ENCODE data around the gene CPNE7.
"Not testable (repeated sequence)": the region's sequence is repeated elsewhere in the genome, so short reads cannot be mapped to it uniquely, and the experiment has no call there.

CPNE7 gene

DNA sequence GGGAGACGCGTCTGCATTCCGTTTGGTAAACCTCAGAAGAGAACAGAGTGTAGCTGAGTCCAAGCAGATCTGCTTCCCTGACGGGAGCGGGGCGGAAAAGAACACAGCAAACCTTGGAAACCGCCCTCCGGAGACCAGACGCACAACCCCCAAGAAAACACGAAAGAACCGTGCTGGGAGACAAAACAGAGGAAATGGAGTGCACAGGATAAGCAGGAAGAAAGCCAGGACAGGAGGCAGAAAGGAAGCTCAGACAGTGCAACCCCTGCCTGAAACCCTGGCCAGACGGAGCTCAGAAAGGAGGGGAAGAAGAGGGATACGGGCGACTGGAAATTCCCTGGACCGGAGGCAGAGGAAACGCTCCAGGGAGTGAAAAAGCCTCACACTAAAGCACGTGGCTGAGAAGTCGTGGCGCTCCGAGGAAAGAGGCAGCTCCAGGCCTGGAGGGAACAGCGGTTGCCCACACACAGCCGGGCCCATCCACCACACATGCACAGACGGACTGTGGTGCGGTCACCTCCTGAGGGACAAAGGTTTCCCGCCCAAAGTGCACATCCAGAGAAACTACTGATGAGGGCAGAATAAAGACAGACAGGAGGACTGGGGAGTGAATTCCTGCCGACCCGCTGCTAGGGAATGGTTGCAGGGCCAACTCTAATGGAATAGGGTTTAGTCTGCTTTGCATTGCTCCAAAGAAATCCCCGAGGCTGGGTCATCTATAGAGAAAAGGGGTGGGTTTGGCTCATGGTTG is 48.1 kb downstream of the CPNE7 start:
- no peak for DNase-seq (ENCODE audit: low spot score)

DNA sequence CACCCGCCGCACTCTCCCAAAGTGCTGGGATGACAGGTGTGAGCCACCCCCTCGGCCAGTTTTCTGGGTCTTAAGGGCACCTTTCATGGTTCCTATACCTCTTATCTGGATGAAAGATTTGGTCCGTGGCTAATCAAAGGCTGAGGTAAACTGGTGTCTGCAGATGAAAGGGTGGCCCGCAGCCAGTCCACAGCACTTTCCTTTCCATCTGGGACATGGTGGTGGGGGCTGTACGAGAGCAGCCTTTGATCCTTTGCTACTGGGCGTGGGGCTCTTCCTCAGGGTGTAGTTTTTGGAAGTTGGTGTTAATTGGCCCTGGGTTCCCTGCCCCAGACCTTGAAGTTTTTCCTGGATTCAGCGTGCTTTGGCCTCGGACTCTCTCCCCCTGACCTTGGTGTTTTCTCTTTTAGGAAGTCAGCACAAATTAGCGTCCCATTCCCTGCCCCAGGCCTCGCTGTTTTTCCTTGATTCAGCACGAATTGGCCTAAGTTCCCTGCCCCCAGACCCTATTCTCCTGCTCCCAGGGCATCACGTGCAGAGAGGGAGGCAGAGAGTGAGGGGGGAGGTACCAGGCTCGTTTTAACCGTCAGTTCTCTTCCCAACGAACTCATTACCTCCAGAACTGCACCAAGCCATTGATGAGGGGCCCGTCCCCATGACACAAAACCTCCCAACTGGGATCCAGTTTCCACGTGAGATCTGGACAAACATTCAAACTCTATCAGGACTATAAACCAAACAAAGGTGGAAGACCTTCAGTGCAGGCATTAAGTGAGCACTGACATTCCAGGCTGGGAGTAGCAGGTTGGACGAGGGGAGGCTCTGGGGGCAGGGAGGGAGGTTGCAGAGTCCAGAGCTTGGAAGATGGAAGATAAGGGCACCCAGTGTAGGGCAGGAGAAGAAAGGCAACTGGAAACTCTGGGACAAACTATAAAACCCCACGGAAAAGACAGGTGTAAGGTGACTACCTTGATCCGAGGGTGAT is 49.5 kb downstream of the CPNE7 start:
- no peak for DNase-seq (ENCODE audit: low spot score)

DNA sequence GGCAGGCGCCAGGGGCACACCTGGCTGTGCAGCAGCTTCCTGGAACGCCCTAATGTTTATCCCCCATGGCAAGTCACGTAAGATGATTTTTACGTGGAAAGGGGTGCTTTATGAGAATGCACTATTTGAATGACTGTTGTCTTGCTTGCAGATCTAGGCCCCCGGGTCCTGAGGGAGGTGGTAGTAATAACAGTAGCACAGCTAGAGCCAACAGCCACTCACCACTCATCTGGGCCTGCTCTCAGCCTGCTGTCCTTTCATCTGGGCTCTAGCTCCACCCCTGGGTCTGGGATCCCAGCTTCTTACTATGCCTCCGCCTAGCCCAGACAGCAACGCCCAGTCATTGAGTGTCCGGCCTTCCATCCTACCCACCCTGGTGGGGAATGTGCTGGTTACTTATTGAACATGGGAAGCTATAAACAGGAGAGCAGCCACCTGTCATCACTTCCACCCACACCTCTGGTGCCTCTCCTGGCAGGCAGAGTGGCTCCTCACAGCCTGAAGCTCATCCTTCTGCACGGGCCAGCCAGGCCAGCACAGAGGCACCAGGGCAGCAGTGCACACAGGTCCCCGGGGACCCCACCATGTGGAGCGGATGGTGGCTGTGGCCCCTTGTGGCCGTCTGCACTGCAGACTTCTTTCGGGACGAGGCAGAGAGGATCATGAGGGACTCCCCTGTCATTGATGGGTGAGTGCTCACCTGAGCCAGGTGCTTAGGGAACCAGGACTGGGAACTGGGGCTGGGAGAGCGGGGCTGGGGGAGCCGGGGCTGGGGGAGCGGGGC is 54.5 kb downstream of the CPNE7 start:
- DNase-seq (ENCODE audit: low spot score), result no peak

DNA sequence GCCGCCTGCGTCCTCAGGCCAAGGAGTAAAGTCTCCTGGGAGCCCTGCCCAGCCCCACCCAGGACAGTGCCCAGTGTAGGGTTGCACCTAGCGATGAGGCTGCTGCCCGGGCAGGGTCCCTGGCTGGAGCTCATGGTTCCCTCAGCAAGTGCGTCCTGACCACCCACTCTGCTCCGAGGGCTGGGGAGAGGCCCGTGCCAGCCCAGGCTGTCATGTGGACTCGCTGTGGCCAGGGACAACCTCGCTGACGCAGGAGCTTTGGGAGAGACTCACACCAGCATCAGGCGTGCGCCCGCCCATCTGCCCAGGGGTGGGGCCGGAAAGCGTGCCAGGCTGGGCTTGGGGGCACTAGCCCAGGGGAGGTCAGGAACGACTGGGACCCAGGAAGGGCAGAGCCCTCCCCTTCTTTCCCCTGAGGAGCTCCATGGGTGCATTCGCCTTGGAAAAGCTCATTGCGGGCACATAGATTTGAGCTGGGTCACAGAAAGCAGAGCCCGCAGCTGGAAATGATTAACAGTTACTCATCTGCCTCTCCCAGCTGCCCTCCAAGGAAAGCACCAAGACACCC is 57.6 kb downstream of the CPNE7 start:
- peak; percentile 90 for DNase-seq (ENCODE audit: low spot score)

DNA sequence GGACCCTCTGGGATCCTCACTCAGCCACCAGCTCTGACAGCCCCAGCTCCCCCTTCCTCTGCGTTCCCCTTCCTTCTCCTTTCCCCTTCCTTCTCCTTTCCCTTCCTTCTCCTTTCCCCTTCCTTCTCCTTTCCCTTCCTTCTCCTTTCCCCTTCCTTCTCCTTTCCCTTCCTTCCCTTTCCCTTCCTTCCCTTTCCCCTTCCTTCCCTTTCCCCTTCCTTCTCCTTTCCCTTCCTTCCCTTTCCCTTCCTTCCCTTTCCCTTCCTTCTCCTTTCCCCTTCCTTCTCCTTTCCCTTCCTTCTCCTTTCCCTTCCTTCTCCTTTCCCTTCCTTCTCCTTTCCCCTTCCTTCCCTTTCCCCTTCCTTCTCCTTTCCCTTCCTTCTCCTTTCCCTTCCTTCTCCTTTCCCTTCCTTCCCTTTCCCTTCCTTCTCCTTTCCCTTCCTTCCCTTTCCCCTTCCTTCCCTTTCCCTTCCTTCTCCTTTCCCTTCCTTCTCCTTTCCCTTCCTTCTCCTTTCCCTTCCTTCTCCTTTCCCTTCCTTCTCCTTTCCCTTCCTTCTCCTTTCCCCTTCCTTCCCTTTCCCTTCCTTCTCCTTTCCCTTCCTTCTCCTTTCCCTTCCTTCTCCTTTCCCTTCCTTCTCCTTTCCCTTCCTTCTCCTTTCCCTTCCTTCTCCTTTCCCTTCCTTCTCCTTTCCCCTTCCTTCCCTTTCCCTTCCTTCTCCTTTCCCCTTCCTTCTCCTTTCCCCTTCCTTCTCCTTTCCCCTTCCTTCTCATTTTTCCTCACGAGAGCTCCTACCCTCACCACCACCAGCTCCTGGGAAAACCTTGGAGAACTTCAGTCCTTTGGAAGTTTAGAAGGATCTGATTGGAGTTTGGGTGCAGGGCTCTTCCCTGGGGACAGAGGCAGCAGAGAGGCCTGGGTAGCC is 59.2 kb downstream of the CPNE7 start:
- DNase-seq (ENCODE audit: low spot score), result not testable (repeated sequence)

DNA sequence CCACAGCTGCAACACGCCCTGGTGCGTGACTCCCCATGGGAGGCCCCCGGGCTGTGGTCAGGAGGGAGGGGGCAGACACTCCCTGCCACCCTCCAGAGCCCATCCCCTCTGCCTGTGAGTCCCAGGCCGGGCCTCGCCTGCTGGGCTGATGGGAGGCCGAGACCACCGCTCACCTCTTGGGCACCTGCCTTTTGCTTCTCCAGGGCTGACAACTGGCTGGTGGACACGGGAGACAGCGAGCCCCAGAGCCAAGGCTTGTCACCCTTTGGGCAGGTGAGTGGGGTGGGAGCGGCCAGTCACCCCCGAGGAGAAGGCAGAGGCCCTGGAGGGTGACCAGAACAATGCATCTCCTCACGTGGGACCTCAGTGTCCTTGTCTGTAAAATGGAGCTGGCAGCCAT is 61.1 kb downstream of the CPNE7 start:
- DNase-seq (ENCODE audit: low spot score), result no peak

DNA sequence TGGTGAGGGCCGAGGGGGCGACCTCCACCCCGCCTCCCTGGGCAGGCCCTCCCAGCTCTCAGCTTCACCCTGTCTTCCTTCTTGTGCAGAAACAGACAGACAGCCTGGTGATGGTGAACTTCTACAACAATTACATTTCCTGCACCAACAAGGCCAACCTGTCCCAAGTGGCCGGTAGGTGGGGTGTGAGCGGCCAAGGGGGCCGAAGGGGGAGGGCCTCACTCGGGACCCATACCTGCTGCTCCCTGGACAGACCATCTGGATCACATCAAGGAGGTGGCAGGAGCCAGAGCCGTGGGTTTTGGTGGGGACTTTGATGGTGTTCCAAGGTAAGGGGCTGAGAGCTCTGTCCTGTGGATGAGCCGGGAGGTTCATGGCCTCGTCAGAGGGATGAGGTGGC is 61.8 kb downstream of the CPNE7 start:
- DNase-seq (ENCODE audit: low spot score), result no peak

DNA sequence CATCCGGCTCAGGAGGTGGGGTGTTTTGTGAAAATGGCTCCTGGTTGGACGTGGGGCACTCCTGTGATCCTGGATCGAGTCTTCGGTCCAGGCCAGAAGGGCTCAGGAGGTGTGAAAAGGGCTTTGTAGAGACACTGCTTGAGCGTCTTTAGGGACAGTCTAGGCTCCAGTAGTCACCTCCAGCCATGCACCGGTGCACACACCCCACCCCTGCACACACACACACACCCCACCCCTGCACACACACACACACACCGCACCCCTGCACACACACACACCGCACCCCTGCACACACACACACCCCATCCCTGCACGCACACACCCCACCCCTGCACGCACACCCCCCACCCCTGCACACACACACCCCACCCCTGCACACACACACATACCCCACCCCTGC is 62.9 kb downstream of the CPNE7 start:
- no peak for DNase-seq (ENCODE audit: low spot score)

DNA sequence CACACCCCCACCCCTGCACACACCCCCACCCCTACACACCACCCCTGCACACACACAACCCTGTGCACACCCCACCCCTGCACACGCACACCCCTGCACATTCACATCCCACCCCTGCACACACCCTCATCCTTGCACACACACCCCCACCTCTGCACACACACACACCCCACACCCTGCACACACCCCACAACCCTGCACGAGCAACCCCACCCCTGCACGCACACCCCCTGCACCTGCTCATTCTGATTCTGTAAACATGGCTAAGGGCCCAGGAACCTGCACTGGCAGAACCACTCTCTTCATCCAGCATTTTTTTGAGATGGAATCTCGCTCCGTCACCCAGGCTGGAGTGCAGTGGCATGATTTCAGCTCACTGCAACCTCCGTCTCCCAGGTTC is 63.8 kb downstream of the CPNE7 start:
- no peak for DNase-seq (ENCODE audit: low spot score)

DNA sequence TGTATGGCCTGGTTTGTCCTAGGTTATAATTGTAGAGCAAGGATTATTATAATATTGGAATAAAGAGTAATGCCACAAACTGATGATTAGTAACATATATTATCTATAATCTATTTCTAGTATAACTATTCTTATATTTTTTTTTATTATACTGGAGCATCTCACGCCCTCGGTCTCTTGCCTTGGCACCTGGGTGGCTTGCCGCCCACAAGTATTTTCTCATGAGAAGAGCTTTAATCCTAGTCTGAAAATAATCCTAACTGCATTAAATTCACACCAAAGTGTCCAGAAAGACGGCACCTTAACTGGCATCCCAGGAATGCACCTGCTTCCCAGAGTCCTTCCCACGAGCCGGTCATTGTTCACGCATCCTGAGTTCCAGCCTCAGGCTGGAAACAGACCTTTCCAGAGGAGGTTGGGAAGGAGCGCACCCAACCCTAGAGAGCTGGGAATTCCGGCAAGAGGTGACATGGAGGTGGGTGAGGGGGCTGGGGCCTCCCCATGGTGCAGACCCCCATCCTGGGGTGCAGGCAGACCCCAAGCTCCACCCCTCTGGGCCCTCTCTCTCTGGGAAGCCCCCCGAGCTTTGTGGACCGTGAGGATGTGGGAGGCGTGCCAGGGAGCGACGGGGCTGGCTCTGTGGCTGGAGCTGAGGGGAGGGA is 66.0 kb downstream of the CPNE7 start:
- no peak for DNase-seq (ENCODE audit: low spot score)

DNA sequence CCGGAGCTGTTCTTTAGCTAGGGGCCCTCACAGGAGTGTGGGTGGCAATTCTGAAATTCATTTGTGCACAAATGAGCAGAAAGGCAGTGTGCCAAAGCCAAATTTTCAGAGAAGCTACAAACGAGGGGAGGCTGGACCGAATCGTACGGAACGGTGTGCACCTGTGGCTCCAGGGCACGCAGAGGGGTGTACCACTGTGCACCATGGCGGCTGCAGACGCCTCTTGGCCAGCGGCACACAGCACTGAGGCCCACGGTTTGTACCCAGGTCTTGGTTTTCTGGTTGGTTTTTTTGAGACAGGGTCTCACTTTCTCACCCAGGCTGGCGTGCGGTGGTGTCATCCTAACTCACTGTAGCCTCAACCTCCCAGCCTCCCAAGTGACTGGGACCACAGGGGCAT is 67.0 kb downstream of the CPNE7 start:
- DNase-seq (ENCODE audit: low spot score), result no peak

DNA sequence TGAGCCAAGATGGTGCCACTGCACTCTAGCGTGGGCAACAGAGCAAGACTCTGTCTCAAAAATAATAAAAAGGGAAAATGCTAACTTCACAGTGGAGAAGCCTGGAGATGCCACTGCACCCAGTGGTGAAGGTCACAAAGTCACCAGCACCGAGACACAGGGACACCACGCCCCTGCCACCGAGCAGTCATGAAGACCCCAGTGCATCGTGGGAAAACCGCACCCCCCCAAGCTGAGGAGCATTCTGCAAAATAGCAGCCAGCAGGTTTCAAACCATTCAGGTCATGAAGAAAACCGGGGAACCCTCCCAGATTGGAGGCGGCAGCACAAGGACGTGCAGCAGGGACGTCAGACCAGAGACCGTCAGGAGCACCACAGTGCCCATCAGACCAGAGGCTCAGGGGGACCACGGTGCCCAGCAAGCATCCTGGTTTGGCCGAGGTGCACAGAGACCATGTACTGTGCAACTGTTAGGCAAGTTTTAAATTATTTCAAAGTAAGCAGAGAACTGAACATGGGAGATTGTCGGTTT is 68.3 kb downstream of the CPNE7 start:
- DNase-seq (ENCODE audit: low spot score), result no peak

DNA sequence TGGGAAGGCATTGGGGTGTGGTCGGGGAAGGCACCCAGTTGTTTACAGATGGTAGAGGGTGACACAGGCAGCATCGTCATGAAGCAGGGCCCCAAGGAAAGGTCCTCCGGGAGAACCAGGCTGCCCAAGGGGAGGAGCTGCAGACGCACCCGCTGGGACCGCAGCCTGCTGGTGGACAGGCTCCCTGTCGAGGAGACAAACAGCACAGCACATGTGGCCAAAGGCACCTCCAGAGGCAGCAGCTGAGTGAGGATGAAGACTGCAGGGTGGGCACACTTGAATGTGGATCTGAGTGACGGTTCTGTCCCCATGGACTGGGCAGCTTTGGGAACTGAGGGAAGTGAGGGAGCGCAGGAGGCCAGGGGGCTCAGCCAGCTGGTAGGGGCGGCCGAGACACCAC is 69.6 kb downstream of the CPNE7 start:
- DNase-seq (ENCODE audit: low spot score), result no peak

DNA sequence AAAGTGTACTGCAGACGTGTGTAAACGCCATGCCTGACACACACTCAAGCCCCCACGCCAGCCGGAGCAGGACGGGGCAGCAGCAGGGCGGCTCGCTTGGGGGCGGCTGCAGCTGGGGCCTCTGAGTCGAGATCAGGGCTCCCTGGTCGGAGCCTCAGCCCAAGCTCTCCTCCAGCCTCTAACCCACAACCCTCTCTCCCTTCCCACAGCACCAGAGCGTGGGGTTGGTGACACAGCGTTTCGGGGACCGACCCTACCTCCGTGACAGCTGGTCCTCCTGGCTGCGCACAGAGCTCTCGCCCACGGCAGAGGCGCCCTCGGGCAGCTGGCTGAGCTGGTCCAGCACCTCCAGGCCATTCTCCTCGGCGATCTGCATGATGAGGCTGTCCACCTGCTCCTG is 70.7 kb downstream of the CPNE7 start:
- DNase-seq (ENCODE audit: low spot score), result no peak
